HepG2 (cell line): Measurements from ENCODE around the gene LYPD4. TPM values are rescaled to one million over a fixed set of nuclear protein-coding genes. Genes with fewer than 3 reads are reported as not detected.

Source experiments
- ATAC-seq: fragments of 200-7000 bp; cut with Tn5 transposase; 3 replicates; pipeline ENCODE4 v1.9.1; 2020; ENCODE audit warnings: mild to moderate bottlenecking, moderate library complexity
- BruUV-seq: library from RNA; stranded (reverse); fragments of 400-500 nt; replicated peaks from 2 replicates; lab custom pipeline; 2021; lab: Mats Ljungman, UMichigan
- CTCF ChIA-PET: fragments of 300-600 bp; formaldehyde crosslinking; extraction: SDS; loops from one replicate; lab custom pipeline; 2021; ENCODE audit warnings: low total read pairs, inconsistent platforms, low intra/inter-chr PET ratio; lab: Yijun Ruan, JAX
- POLR2A ChIA-PET: fragments of 350-600 bp; sonication (Branson Sonifier 250); formaldehyde crosslinking; loops from one replicate; lab custom pipeline; 2020; ENCODE audit warnings: antibody characterized with exemption, inconsistent platforms; lab: Yijun Ruan, JAX
- DNase-seq: peaks from one replicate; pipeline ENCODE4 v3.0.0-alpha.2; 2015; ENCODE audit warnings: low spot score
- FAIRE-seq: peaks from 3 replicates; lab custom pipeline; 2011; peaks lifted over from hg19 to GRCh38; lab: Jason Lieb, UNC
- H2AFZ ChIP-seq: one replicate; pipeline ENCODE4 v1.6.1; 2011; ENCODE audit warnings: low read length, inconsistent platforms
- H3K27ac ChIP-seq: fragments of 300-600 bp; 3 replicates; pipeline ENCODE4 v1.8.0; 2011; ENCODE audit warnings: mixed run types, mild to moderate bottlenecking, mixed read lengths, low read length, inconsistent platforms; ENCODE audit not compliant: insufficient read depth; ENCODE audit errors: extremely low read length
- H3K27me3 ChIP-seq, 2 experiments: fragments of 200-600 bp in 1 of 2; 2 replicates in 1 of 2; 3 replicates in 1 of 2; pipeline versions ENCODE4 v1.6.0 to v1.8.0; 2011; ENCODE audit warnings: low read length in 2 of 2, mild to moderate bottlenecking in 2 of 2, moderate library complexity in 2 of 2, inconsistent platforms in 1 of 2; ENCODE audit not compliant: insufficient read depth in 2 of 2, control insufficient read depth in 1 of 2
- H3K36me3 ChIP-seq, 2 experiments: fragments of 200-600 bp in 1 of 2; replicated peaks in 1 of 2; 2 replicates in 1 of 2; 3 replicates in 1 of 2; pipeline versions ENCODE4 v1.5.1 to v1.8.0; 2011; ENCODE audit warnings: low read length in 2 of 2, inconsistent platforms in 1 of 2; ENCODE audit not compliant: insufficient read depth in 2 of 2, control insufficient read depth in 1 of 2
- H3K4me1 ChIP-seq: 2 replicates; pipeline ENCODE4 v1.5.1; 2012; ENCODE audit warnings: low read length, inconsistent platforms; ENCODE audit not compliant: insufficient read depth
- H3K4me2 ChIP-seq: 2 replicates; pipeline ENCODE4 v1.6.0; 2011; ENCODE audit warnings: low read depth, low read length, inconsistent platforms
- H3K4me3 ChIP-seq, 3 experiments: fragments of 200-600 bp in 1 of 3; sonication (generic), shearing (Covaris generic) in 1 of 3; replicated peaks in 1 of 3; 2 replicates each; pipeline ENCODE4 v1.5.1; 2011 to 2016; ENCODE audit warnings: low read length in 3 of 3, inconsistent platforms in 2 of 3, low read depth in 2 of 3, mild to moderate bottlenecking in 2 of 3, control low read depth in 1 of 3, mixed read lengths in 1 of 3; ENCODE audit not compliant: insufficient read depth in 1 of 3
- H3K79me2 ChIP-seq: one replicate; pipeline ENCODE4 v1.6.1; 2011; ENCODE audit warnings: low read length, inconsistent platforms; ENCODE audit not compliant: insufficient read depth
- H3K9ac ChIP-seq: 2 replicates; pipeline ENCODE4 v1.6.0; 2011; ENCODE audit warnings: mild to moderate bottlenecking, low read depth, low read length, inconsistent platforms; ENCODE audit not compliant: insufficient read depth
- H3K9me3 ChIP-seq: 2 replicates; pipeline ENCODE4 v1.5.1; 2012; ENCODE audit warnings: mild to moderate bottlenecking, low read length
- H4K20me1 ChIP-seq: 2 replicates; pipeline ENCODE4 v1.6.0; 2011; ENCODE audit warnings: inconsistent platforms, mild to moderate bottlenecking, low read length, moderate library complexity; ENCODE audit not compliant: insufficient read depth
- ETV5 ChIP-seq: IDR thresholded peaks from 2 replicates; pipeline ENCODE4 v1.6.1; 2018; ENCODE audit warnings: missing biosample characterization, missing genetic modification reagents, inconsistent platforms, borderline replicate concordance
- GLMP ChIP-seq: sonication (generic); formaldehyde crosslinking; IDR thresholded peaks from 2 replicates; pipeline ENCODE4 v1.9.0; 2021; ENCODE audit warnings: missing genetic modification reagents, mild to moderate bottlenecking, borderline replicate concordance
- KDM4B ChIP-seq: sonication (generic); formaldehyde crosslinking; IDR thresholded peaks from 2 replicates; pipeline ENCODE4 v1.4.0; 2020; ENCODE audit warnings: missing genetic modification reagents
- MIER2 ChIP-seq: IDR thresholded peaks from 2 replicates; pipeline ENCODE4 v1.6.1; 2016; ENCODE audit warnings: missing biosample characterization, missing genetic modification reagents
- MYNN ChIP-seq: sonication (generic); formaldehyde crosslinking; IDR thresholded peaks from 2 replicates; pipeline ENCODE4 v1.4.0; 2020; ENCODE audit warnings: mild to moderate bottlenecking, low read depth, missing genetic modification reagents
- NFE2L1 ChIP-seq: sonication (generic); formaldehyde crosslinking; IDR thresholded peaks from 2 replicates; pipeline ENCODE4 v1.4.0; 2020; ENCODE audit warnings: missing genetic modification reagents, mild to moderate bottlenecking, borderline replicate concordance
- RBFOX2 ChIP-seq: fragments of 200-400 bp; formaldehyde crosslinking; IDR thresholded peaks from 2 replicates; pipeline ENCODE4 v1.6.1; 2017; ENCODE audit warnings: low read depth, mild to moderate bottlenecking, low read length
- RFXAP ChIP-seq: sonication (generic); formaldehyde crosslinking; IDR thresholded peaks from 2 replicates; pipeline ENCODE4 v1.4.0; 2020; ENCODE audit warnings: missing genetic modification reagents, borderline replicate concordance
- THYN1 ChIP-seq: sonication (generic); formaldehyde crosslinking; IDR thresholded peaks from 2 replicates; pipeline ENCODE4 v1.8.1; 2023; ENCODE audit warnings: low read depth, mild to moderate bottlenecking, moderate library complexity, missing genetic modification reagents, borderline replicate concordance
- ZBTB7B ChIP-seq: sonication (generic); formaldehyde crosslinking; IDR thresholded peaks from 2 replicates; pipeline ENCODE4 v1.4.0; 2020; ENCODE audit warnings: missing genetic modification reagents
- ZNF30 ChIP-seq: sonication (generic); formaldehyde crosslinking; IDR thresholded peaks from 2 replicates; pipeline ENCODE4 v1.5.0; 2020; ENCODE audit warnings: mild to moderate bottlenecking, missing genetic modification reagents
- ZNF619 ChIP-seq: sonication (generic); formaldehyde crosslinking; IDR thresholded peaks from 2 replicates; pipeline ENCODE4 v1.4.0; 2020; ENCODE audit warnings: mild to moderate bottlenecking, missing genetic modification reagents
- ZNF777 ChIP-seq: sonication (generic); formaldehyde crosslinking; IDR thresholded peaks from 2 replicates; pipeline ENCODE4 v1.4.0; 2020; ENCODE audit warnings: missing genetic modification reagents
- WGBS: methylation state at CpG from one replicate; pipeline ENCODE4 v1.1.6; 2017; ENCODE audit warnings: low lambda C conversion rate; 5-methylcytosine and 5-hydroxymethylcytosine counted together
- in situ Hi-C: cut with HindIII; loops from 2 replicates; pipeline ENCODE4 v1.10.0; 2017; ENCODE audit warnings: low pct_unique_long_range_greater_than_20kb; ENCODE audit not compliant: extremely low pct_ligation_motif_present
- intact Hi-C: fragments of 100-400 bp; cut with micrococcal nuclease; formaldehyde crosslinking; loops from one replicate; pipeline ENCODE4 v1.10.0; 2022; ENCODE audit not compliant: unreplicated experiment
- polyA plus RNA-seq, 8 experiments: library from polyadenylated mRNA; depleted of rRNA in 3 of 8; stranded (reverse) in 7 of 8; unstranded in 1 of 8; fragments of >200 nt; fragmentation: Illumina TruSeq in 4 of 8; extraction: Trizol in 4 of 8; gene quantifications; 2 replicates each; pipeline versions ENCODE4 v1.2.1 to v1.2.3, GENCODE V29; 2011 to 2016; ENCODE audit warnings: low read depth in 4 of 8, missing spikeins in 1 of 8, mixed read lengths in 1 of 8; ENCODE audit not compliant: insufficient read depth in 1 of 8
- total RNA-seq, 5 experiments: library from RNA; depleted of rRNA; stranded (reverse); fragments of >200 nt; fragmentation: Illumina TruSeq; extraction: Trizol; gene quantifications; 2 replicates each; pipeline ENCODE4 v1.2.3, GENCODE V29; 2016; ENCODE audit warnings: low read depth in 1 of 5
- TF ChIP-seq, protein P1 (sequence below): sonication (generic); formaldehyde crosslinking; IDR thresholded peaks from 2 replicates; pipeline ENCODE4 v1.4.0; 2020; ENCODE audit warnings: mild to moderate bottlenecking, missing genetic modification reagents

The LYPD4 gene
- total and polyA plus RNA-seq, 2 of the 13 experiments (the other 11 are each of a cell fraction or from before 2014, with no cell fraction given) = not detected

DNA sequence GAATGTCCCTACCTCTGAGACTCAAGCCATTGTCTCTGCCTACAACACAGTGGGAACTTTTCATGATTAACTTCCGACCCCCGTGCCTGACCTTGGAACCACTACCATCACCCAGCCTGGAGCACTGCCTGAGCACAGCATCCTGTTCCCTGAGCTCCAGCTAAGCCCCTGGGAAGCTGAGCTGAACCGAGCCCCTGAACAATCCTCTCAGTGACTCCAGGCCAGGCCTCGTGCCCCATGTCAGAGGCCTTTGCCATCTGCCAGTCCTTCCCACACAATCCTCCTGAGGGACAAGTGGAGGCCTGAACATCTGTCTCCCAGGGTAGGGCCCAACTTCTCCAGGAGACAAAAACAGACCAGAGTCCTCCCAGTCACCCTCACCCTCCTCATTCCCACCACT is 30.6 kb downstream of the LYPD4 start (continued):
- no peak for TF ChIP-seq THYN1 (CRISPR knock-in tag)
- no peak for TF ChIP-seq NFE2L1 (CRISPR knock-in tag)
- no peak for TF ChIP-seq KDM4B (CRISPR knock-in tag)

DNA sequence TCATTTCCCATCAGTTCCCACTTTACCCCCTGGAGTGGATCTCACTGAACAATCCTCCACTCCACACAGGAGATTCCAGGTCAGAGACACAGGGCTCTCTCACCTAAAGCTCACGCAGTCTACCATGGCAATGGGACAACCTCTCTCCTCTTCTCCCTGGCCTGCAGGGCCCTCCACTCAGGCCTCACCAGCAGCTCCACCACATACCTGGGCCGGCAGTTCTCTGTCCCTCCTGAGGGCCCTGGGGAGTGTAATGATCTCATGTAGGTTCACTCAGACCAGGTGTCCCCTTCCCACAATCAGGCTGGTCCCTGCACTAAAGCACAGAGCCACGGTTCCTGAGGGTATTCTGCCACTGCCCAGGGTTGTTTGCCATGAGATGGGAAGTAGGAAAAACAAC is 32.5 kb downstream of the LYPD4 start:
- H3K4me1 ChIP-seq = no peaks in the 10 kb centered on the region
- H3K4me2 ChIP-seq = no peak overlapping the region
- ChIA-PET CTCF (no interaction called here), POLR2A (no interaction called here)
- no peaks in the 10 kb centered on the region for H3K9me3 ChIP-seq
- TF ChIP-seq MIER2 (no peak), ZBTB7B (CRISPR knock-in tag) (no peak), ZNF619 (no peak), RFXAP (no peak)
- no peak overlapping the region for H3K27ac ChIP-seq
- H2AFZ ChIP-seq = no peak overlapping the region
- in situ Hi-C loops (no loop called here), intact Hi-C loops (no loop called here)
- 0% methylated on average over 3 of the region's 3 CpGs for WGBS
- no TSS peak for BruUV-seq
- ATAC-seq (no peak), DNase-seq (no peak), FAIRE-seq (no peak)
- H3K4me3 ChIP-seq = no peak overlapping the region
- peaks cover 2 to 4% of the 10 kb centered on the region in 2 experiments; a peak in 3 of 5 replicates for H3K27me3 ChIP-seq
- H3K79me2 ChIP-seq = no peaks in the 10 kb centered on the region
- no peaks in the 10 kb centered on the region for H4K20me1 ChIP-seq
- no peak overlapping the region for H3K9ac ChIP-seq
- H3K36me3 ChIP-seq = no peaks in the 10 kb centered on the region

GRCh38 chr19:41811036-41811435 is 33.4 kb downstream of the LYPD4 start:
- no peak overlapping the region for H3K9ac ChIP-seq
- H3K27ac ChIP-seq = no peak overlapping the region
- intact Hi-C loops (no loop called here), in situ Hi-C loops (no loop called here)
- POLR2A ChIA-PET = no interaction called here
- H2AFZ ChIP-seq = no peak overlapping the region
- no peaks in the 10 kb centered on the region for H3K9me3 ChIP-seq
- no peak overlapping the region for H3K4me3 ChIP-seq
- no TSS peak for BruUV-seq
- H3K79me2 ChIP-seq = no peaks in the 10 kb centered on the region
- WGBS = 0% methylated on average over 2 of the region's 3 CpGs
- no peak for FAIRE-seq
- ATAC-seq = no peak
- no peak for DNase-seq
- peaks cover 2 to 4% of the 10 kb centered on the region in 2 experiments; a peak in 3 of 5 replicates for H3K27me3 ChIP-seq
- H3K4me2 ChIP-seq = no peak overlapping the region
- H4K20me1 ChIP-seq = no peaks in the 10 kb centered on the region
- no peaks in the 10 kb centered on the region for H3K4me1 ChIP-seq
- CTCF ChIA-PET = no interaction called here
- no peaks in the 10 kb centered on the region for H3K36me3 ChIP-seq
- TF ChIP-seq ZNF30 (CRISPR knock-in tag) = no peak
- TF ChIP-seq GLMP (CRISPR knock-in tag) = no peak
- TF ChIP-seq ETV5 = no peak
- TF ChIP-seq ZNF777 = no peak
- TF ChIP-seq, protein P1, sequence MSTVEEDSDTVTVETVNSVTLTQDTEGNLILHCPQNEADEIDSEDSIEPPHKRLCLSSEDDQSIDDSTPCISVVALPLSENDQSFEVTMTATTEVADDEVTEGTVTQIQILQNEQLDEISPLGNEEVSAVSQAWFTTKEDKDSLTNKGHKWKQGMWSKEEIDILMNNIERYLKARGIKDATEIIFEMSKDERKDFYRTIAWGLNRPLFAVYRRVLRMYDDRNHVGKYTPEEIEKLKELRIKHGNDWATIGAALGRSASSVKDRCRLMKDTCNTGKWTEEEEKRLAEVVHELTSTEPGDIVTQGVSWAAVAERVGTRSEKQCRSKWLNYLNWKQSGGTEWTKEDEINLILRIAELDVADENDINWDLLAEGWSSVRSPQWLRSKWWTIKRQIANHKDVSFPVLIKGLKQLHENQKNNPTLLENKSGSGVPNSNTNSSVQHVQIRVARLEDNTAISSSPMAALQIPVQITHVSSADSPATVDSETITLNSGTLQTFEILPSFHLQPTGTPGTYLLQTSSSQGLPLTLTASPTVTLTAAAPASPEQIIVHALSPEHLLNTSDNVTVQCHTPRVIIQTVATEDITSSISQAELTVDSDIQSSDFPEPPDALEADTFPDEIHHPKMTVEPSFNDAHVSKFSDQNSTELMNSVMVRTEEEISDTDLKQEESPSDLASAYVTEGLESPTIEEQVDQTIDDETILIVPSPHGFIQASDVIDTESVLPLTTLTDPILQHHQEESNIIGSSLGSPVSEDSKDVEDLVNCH = no peak
- no peak for TF ChIP-seq MYNN (CRISPR knock-in tag)
- TF ChIP-seq RBFOX2 = no peak
